Measurements from ENCODE around the gene CCDC178.

Gene CCDC178

DNA sequence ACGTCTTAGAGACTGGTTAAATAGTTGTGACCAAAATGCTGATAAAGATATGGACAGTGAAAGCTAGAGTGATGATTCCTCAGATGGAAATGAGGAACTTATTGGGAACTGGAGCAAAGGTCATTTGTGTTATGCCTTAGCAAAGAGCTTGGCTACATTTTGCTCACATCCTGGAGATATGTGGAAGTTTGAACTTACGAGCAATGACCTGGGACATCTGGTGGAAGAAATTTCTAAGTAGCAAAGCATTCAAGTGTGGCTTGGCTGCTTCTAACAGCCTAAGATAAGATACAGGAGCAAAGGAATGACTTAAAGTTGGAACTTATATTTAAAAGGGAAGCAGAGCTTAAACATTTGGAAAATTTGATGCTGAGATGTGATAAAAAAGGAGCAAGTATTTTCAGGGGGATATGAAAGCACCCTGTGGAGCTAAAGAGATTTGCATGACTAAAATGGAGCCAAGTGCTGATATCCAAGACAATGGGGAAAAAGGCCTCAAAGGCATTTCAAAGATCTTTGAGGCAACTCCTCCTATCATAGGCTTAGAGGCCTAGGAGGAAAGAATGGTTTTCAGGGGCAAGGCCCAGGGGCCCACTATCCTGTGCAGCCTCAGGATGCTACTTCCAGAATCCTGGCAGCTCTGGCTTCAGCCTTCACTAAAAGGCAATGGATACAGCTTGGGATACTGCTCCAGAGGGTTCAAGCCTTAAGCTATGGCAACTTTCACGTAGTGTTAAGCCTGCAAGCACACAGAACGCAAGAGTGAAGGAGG lies 543.6 kb downstream of the CCDC178 start:
- TF ChIP-seq ZBTB7A (IDR thresholded peaks at IDR 0.05; ENCODE audit: low read depth) (no peak), TAF1 (IDR thresholded peaks at IDR 0.05; ENCODE audit: low read depth) (no peak), CREB1 (IDR thresholded peaks at IDR 0.05; ENCODE audit: low read depth) (no peak), MAX (IDR thresholded peaks at IDR 0.05) (no peak), EP300 (IDR thresholded peaks at IDR 0.05; ENCODE audit: borderline replicate concordance) (no peak), EGR1 (IDR thresholded peaks at IDR 0.05) (no peak), FOXM1 (IDR thresholded peaks at IDR 0.05; ENCODE audit: borderline replicate concordance, low read depth) (no peak), YY1 (IDR thresholded peaks at IDR 0.05; ENCODE audit: low read depth) (no peak), NFIC (IDR thresholded peaks at IDR 0.05) (no peak), TCF12 (IDR thresholded peaks at IDR 0.05; ENCODE audit: low read depth) (no peak), RAD21 (IDR thresholded peaks at IDR 0.05; ENCODE audit: low read depth) (no peak), CEBPB (IDR thresholded peaks at IDR 0.05) (no peak), TEAD4 (IDR thresholded peaks at IDR 0.05) (no peak)
- TF ChIP-seq, protein P1, sequence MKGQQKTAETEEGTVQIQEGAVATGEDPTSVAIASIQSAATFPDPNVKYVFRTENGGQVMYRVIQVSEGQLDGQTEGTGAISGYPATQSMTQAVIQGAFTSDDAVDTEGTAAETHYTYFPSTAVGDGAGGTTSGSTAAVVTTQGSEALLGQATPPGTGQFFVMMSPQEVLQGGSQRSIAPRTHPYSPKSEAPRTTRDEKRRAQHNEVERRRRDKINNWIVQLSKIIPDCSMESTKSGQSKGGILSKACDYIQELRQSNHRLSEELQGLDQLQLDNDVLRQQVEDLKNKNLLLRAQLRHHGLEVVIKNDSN (IDR thresholded peaks at IDR 0.05), result no peak
- TF ChIP-seq, protein P2, sequence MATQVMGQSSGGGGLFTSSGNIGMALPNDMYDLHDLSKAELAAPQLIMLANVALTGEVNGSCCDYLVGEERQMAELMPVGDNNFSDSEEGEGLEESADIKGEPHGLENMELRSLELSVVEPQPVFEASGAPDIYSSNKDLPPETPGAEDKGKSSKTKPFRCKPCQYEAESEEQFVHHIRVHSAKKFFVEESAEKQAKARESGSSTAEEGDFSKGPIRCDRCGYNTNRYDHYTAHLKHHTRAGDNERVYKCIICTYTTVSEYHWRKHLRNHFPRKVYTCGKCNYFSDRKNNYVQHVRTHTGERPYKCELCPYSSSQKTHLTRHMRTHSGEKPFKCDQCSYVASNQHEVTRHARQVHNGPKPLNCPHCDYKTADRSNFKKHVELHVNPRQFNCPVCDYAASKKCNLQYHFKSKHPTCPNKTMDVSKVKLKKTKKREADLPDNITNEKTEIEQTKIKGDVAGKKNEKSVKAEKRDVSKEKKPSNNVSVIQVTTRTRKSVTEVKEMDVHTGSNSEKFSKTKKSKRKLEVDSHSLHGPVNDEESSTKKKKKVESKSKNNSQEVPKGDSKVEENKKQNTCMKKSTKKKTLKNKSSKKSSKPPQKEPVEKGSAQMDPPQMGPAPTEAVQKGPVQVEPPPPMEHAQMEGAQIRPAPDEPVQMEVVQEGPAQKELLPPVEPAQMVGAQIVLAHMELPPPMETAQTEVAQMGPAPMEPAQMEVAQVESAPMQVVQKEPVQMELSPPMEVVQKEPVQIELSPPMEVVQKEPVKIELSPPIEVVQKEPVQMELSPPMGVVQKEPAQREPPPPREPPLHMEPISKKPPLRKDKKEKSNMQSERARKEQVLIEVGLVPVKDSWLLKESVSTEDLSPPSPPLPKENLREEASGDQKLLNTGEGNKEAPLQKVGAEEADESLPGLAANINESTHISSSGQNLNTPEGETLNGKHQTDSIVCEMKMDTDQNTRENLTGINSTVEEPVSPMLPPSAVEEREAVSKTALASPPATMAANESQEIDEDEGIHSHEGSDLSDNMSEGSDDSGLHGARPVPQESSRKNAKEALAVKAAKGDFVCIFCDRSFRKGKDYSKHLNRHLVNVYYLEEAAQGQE (IDR thresholded peaks at IDR 0.05; ENCODE audit: low read depth), result no peak

GRCh38 chr18:32893915-32894314 lies 546.6 kb downstream of the CCDC178 start:
- TF ChIP-seq FOXM1 (IDR thresholded peaks at IDR 0.05; ENCODE audit: borderline replicate concordance, low read depth), result no peak
- TF ChIP-seq TAF1 (IDR thresholded peaks at IDR 0.05; ENCODE audit: low read depth), result no peak
- TF ChIP-seq YY1 (IDR thresholded peaks at IDR 0.05; ENCODE audit: low read depth), result no peak
- no peak for TF ChIP-seq RAD21 (IDR thresholded peaks at IDR 0.05; ENCODE audit: low read depth)
- TF ChIP-seq, protein P1 (IDR thresholded peaks at IDR 0.05), result no peak
- TF ChIP-seq, protein P2 (IDR thresholded peaks at IDR 0.05; ENCODE audit: low read depth), result no peak
- TF ChIP-seq CEBPB (IDR thresholded peaks at IDR 0.05), result no peak
- no peak for TF ChIP-seq CREB1 (IDR thresholded peaks at IDR 0.05; ENCODE audit: low read depth)
- TF ChIP-seq NFIC (IDR thresholded peaks at IDR 0.05), result no peak
- TF ChIP-seq ZBTB7A (IDR thresholded peaks at IDR 0.05; ENCODE audit: low read depth), result no peak
- TF ChIP-seq MAX (IDR thresholded peaks at IDR 0.05), result no peak
- TF ChIP-seq TCF12 (IDR thresholded peaks at IDR 0.05; ENCODE audit: low read depth), result no peak
- no peak for TF ChIP-seq EP300 (IDR thresholded peaks at IDR 0.05; ENCODE audit: borderline replicate concordance)
- no peak for TF ChIP-seq TEAD4 (IDR thresholded peaks at IDR 0.05)
- TF ChIP-seq EGR1 (IDR thresholded peaks at IDR 0.05), result no peak

GRCh38 chr18:32891797-32892196 lies 548.7 kb downstream of the CCDC178 start:
- TF ChIP-seq RAD21 (IDR thresholded peaks at IDR 0.05; ENCODE audit: low read depth) (peak; percentile 33; the same call in 1 of the 2 replicates), EP300 (IDR thresholded peaks at IDR 0.05; ENCODE audit: borderline replicate concordance) (no peak), TCF12 (IDR thresholded peaks at IDR 0.05; ENCODE audit: low read depth) (no peak)
- TF ChIP-seq, protein P2 (IDR thresholded peaks at IDR 0.05; ENCODE audit: low read depth), result no peak

DNA sequence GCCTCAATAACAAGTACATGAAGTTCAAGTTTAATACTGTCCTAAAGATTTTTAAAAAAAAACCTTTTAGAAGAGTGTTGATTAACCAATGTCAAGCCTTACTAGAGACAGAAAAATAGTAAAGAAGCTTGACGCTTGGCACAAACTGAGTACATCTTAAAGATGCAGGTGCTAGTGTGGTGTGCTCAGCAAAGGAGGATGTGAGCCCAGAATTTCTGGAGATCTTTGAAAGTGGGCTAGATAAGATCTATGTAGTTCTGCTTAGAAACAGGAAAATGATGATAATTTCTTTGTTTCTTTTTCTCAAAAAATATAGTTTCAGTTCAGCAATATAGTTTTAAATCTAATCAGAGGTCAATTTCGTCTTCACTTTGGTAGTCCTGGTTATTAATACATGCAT lies 549.4 kb downstream of the CCDC178 start:
- TF ChIP-seq CREB1 (IDR thresholded peaks at IDR 0.05; ENCODE audit: low read depth), result no peak
- no peak for TF ChIP-seq TCF12 (IDR thresholded peaks at IDR 0.05; ENCODE audit: low read depth)
- no peak for TF ChIP-seq TAF1 (IDR thresholded peaks at IDR 0.05; ENCODE audit: low read depth)
- TF ChIP-seq FOXM1 (IDR thresholded peaks at IDR 0.05; ENCODE audit: borderline replicate concordance, low read depth), result no peak
- no peak for TF ChIP-seq TEAD4 (IDR thresholded peaks at IDR 0.05)
- TF ChIP-seq YY1 (IDR thresholded peaks at IDR 0.05; ENCODE audit: low read depth), result no peak
- TF ChIP-seq RAD21 (IDR thresholded peaks at IDR 0.05; ENCODE audit: low read depth), result no peak
- no peak for TF ChIP-seq EP300 (IDR thresholded peaks at IDR 0.05; ENCODE audit: borderline replicate concordance)
- TF ChIP-seq, protein P2 (IDR thresholded peaks at IDR 0.05; ENCODE audit: low read depth), result no peak
